DND-41 (cell line): ENCODE data around the gene AANAT.

Source experiments
- ATAC-seq: fragments of 200-7000 bp; cut with Tn5 transposase; 3 replicates; pipeline ENCODE4 v1.9.1; 2021; ENCODE audit warnings: low read depth; ENCODE audit not compliant: insufficient read depth
- DNase-seq: peaks from one replicate; pipeline ENCODE4 v3.0.0-alpha.2; 2020
- H2AFZ ChIP-seq: 2 replicates; pipeline ENCODE4 v1.6.0; 2012; ENCODE audit warnings: low read depth, low read length
- H3K27ac ChIP-seq: 2 replicates; pipeline ENCODE4 v1.5.1; 2012; ENCODE audit warnings: low read length, inconsistent platforms
- H3K27me3 ChIP-seq: fragments of 200-600 bp; sonication (generic); 2 replicates; pipeline ENCODE4 v1.6.0; 2012; ENCODE audit warnings: low read length, mild to moderate bottlenecking, inconsistent platforms; ENCODE audit not compliant: insufficient read depth, poor library complexity
- H3K36me3 ChIP-seq: 2 replicates; pipeline ENCODE4 v1.5.1; 2012; ENCODE audit warnings: low read length, inconsistent platforms; ENCODE audit not compliant: insufficient read depth
- H3K4me1 ChIP-seq: 2 replicates; pipeline ENCODE4 v1.5.1; 2012; ENCODE audit warnings: mild to moderate bottlenecking, low read length; ENCODE audit not compliant: insufficient read depth
- H3K4me2 ChIP-seq: 2 replicates; pipeline ENCODE4 v1.6.0; 2012; ENCODE audit warnings: mild to moderate bottlenecking, moderate library complexity, low read length, inconsistent platforms; ENCODE audit not compliant: insufficient read depth
- H3K4me3 ChIP-seq, 2 experiments: fragments of 200-600 bp in 1 of 2; shearing (Covaris generic) in 1 of 2; 2 replicates each; pipeline ENCODE4 v1.5.1; 2012 to 2016; ENCODE audit warnings: inconsistent platforms in 2 of 2, low read length in 2 of 2, mild to moderate bottlenecking in 2 of 2, low read depth in 1 of 2, moderate library complexity in 1 of 2
- H3K79me2 ChIP-seq: 2 replicates; pipeline ENCODE4 v1.6.0; 2012; ENCODE audit warnings: low read length, inconsistent platforms; ENCODE audit not compliant: insufficient read depth
- H3K9ac ChIP-seq: 2 replicates; pipeline ENCODE4 v1.6.0; 2012; ENCODE audit warnings: low read depth, mild to moderate bottlenecking, inconsistent platforms, low read length, moderate library complexity
- H3K9me3 ChIP-seq: 2 replicates; pipeline ENCODE4 v1.5.1; 2012; ENCODE audit warnings: low read length, moderate library complexity, mild to moderate bottlenecking, inconsistent platforms; ENCODE audit not compliant: insufficient read depth, severe bottlenecking
- H4K20me1 ChIP-seq: 2 replicates; pipeline ENCODE4 v1.6.0; 2012; ENCODE audit warnings: low read length; ENCODE audit not compliant: insufficient read depth
- EZH2 ChIP-seq: IDR thresholded peaks from 3 replicates; pipeline ENCODE4 v1.6.1; 2012; ENCODE audit warnings: borderline replicate concordance, low read depth, mild to moderate bottlenecking, moderate library complexity, low read length, inconsistent platforms; ENCODE audit not compliant: severe bottlenecking
- TF ChIP-seq, protein P1 (sequence below): IDR thresholded peaks from 2 replicates; pipeline ENCODE4 v1.5.1; 2012; ENCODE audit warnings: borderline replicate concordance, low read length, moderate library complexity, mild to moderate bottlenecking; ENCODE audit not compliant: poor library complexity, severe bottlenecking; ENCODE audit errors: extremely low read depth

Gene AANAT

DNA sequence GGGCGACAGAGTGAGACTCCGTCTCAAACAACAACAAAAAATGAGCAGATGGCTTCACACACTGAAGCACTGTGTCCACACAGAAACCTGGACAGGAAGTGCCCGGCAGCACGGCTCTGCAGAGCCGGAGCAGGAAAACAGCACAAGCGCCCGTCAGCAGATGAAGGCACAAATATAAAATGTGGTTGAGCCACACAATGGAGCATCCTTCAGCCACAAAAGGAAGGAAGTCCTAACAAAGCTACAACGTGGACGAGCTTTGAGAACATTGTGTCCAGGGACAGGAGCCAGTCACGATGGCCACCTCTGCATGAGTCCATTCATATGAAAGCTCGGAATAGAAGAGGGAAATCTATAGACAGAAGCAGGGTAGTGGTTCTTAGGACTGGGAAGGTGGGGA lies 18.2 kb downstream of the AANAT start:
- Histone ChIP-seq H3K27ac (no peak overlapping the region), H3K4me2 (no peak overlapping the region), H2AFZ (no peak overlapping the region), H3K4me3 (no peak overlapping the region), H3K79me2 (no peaks in the 10 kb centered on the region), H3K27me3 (no peaks in the 10 kb centered on the region), H3K36me3 (no peaks in the 10 kb centered on the region), H3K9ac (no peak overlapping the region), H3K4me1 (no peaks in the 10 kb centered on the region), H3K9me3 (no peaks in the 10 kb centered on the region), H4K20me1 (no peaks in the 10 kb centered on the region)
- ATAC-seq, result no peak
- no peak for DNase-seq
- TF ChIP-seq, protein P1, sequence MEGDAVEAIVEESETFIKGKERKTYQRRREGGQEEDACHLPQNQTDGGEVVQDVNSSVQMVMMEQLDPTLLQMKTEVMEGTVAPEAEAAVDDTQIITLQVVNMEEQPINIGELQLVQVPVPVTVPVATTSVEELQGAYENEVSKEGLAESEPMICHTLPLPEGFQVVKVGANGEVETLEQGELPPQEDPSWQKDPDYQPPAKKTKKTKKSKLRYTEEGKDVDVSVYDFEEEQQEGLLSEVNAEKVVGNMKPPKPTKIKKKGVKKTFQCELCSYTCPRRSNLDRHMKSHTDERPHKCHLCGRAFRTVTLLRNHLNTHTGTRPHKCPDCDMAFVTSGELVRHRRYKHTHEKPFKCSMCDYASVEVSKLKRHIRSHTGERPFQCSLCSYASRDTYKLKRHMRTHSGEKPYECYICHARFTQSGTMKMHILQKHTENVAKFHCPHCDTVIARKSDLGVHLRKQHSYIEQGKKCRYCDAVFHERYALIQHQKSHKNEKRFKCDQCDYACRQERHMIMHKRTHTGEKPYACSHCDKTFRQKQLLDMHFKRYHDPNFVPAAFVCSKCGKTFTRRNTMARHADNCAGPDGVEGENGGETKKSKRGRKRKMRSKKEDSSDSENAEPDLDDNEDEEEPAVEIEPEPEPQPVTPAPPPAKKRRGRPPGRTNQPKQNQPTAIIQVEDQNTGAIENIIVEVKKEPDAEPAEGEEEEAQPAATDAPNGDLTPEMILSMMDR, result no peak
- no peak for TF ChIP-seq EZH2

DNA sequence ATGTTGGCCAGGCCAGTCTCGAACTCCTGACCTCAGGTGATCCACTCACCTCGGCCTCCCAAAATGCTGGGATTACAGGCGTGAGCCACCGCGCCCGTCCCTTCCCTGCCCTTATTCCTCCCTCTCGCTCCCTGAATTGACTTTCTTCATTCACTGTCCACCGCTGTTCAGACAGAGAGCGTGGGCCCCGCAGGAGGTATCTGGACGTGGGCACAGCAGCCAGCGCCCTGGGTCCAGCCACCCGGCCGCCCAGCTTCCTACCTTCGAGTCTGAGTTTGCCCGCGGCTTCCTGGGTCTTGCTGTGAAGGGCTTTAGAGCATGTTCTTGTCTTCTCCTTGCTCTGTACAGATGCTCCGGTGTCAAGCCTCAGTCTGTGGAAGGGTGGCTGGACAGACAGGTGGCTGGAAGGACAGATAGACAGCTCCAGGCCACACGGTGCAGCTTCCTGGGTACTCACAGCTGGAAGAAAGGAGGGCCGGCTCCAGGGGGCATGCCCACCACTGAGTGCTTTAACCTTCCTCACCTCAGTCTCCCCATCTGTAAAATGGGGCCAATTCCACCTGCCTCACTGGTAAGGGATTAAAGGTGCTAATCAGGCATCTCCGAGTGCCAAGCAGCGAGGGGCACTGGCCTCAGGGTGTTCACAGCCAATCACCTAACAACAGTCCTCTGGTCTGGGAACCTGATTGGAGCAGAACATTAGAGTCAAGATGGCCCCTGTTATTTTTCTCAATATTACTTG lies 20.2 kb downstream of the AANAT start:
- H3K4me2 ChIP-seq, result no peak overlapping the region
- ATAC-seq, result no peak
- H3K4me1 ChIP-seq, result no peaks in the 10 kb centered on the region
- no peak overlapping the region for H3K9ac ChIP-seq
- no peaks in the 10 kb centered on the region for H4K20me1 ChIP-seq
- TF ChIP-seq, protein P1, result no peak
- H3K27ac ChIP-seq, result no peak overlapping the region
- no peaks in the 10 kb centered on the region for H3K36me3 ChIP-seq
- no peaks in the 10 kb centered on the region for H3K79me2 ChIP-seq
- H3K9me3 ChIP-seq, result no peaks in the 10 kb centered on the region
- H3K27me3 ChIP-seq, result no peaks in the 10 kb centered on the region
- H2AFZ ChIP-seq, result no peak overlapping the region
- no peak overlapping the region for H3K4me3 ChIP-seq
- DNase-seq, result no peak

DNA sequence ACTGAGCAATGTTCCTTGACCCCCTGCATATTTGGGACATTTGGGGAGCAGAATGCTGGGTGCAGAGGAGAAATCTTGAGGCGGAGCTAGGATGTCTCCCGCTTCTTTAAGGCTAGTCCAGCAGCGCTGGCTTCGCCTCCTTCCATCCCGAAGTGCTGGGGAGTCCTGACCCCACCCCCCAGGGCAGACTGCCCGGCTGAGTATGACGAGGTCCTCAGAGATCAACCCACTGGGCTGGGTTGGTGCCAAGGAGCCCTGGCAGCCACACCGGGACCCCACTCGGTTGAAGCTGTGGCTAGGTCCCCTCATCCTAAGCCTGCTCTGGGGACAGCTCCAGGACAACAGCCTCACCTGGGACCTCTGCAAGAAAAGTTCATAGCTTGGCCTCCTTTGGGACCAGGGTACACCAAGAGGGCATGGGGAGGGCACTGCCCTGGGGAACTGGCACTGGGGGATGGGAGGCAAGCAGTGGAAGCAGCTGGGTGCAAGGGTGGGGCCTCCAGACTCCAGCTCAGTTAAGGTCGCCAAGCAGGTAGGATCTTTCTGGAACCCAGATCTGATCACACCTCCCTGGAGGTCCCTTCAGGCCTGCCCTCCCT lies 22.8 kb downstream of the AANAT start:
- ATAC-seq, result no peak
- Histone ChIP-seq H3K27ac (no peak overlapping the region), H3K4me1 (peaks cover 5% of the 10 kb centered on the region)

More for the DNA sequence above, 22.8 kb downstream of the AANAT start:
- no peaks in the 10 kb centered on the region for H4K20me1 ChIP-seq
- no peak overlapping the region for H3K9ac ChIP-seq
- H3K9me3 ChIP-seq, result no peaks in the 10 kb centered on the region
- no peak overlapping the region for H3K4me3 ChIP-seq
- H3K27me3 ChIP-seq, result no peaks in the 10 kb centered on the region
- DNase-seq, result no peak
- no peak overlapping the region for H3K4me2 ChIP-seq
- H3K36me3 ChIP-seq, result no peaks in the 10 kb centered on the region
- no peak overlapping the region for H2AFZ ChIP-seq
- no peak for TF ChIP-seq EZH2
- TF ChIP-seq, protein P1, result no peak
- no peaks in the 10 kb centered on the region for H3K79me2 ChIP-seq
